Heart left ventricle (tissue), 16 donors: ENCODE results near the gene OSTC. TPM values are rescaled to one million over a fixed set of nuclear protein-coding genes. Genes with fewer than 3 reads are reported as not detected.

Source experiments
- ATAC-seq, 4 donors: fragments of 200-7000 bp; cut with Tn5 transposase; one replicate each; pipeline ENCODE4 v1.9.1; 2020 to 2022; ENCODE audit warnings: moderate library complexity in 4 of 4, mild to moderate bottlenecking in 3 of 4, moderate number of reproducible peaks in 1 of 4
- DNase-seq, 5 donors: peaks; one replicate each; pipeline ENCODE4 v3.0.0-alpha.2; 2020
- H3K27ac ChIP-seq, 12 donors: fragments of 200-600 bp; sonication (generic) in 4 of 12; one replicate each; pipeline versions ENCODE4 v1.5.0 to v1.8.0; 2016 to 2022; ENCODE audit warnings: mild to moderate bottlenecking in 2 of 12
- H3K27me3 ChIP-seq, 9 donors: fragments of 200-600 bp; sonication (generic) in 2 of 9; one replicate each; pipeline versions ENCODE4 v1.5.1 to v1.8.0; 2016 to 2022; ENCODE audit warnings: mild to moderate bottlenecking in 3 of 9
- H3K36me3 ChIP-seq, 9 donors: fragments of 200-600 bp; sonication (generic) in 2 of 9; one replicate each; pipeline versions ENCODE4 v1.5.0 to v1.8.0; 2018 to 2022; ENCODE audit warnings: mild to moderate bottlenecking in 2 of 9
- H3K4me1 ChIP-seq, 12 donors: fragments of 200-600 bp; sonication (generic) in 4 of 12; one replicate each; pipeline versions ENCODE4 v1.5.0 to v1.8.0; 2016 to 2022; ENCODE audit warnings: mild to moderate bottlenecking in 3 of 12
- H3K4me3 ChIP-seq, 12 donors: fragments of 200-600 bp; sonication (generic) in 4 of 12; one replicate each; pipeline versions ENCODE4 v1.5.0 to v1.8.0; 2017 to 2022; ENCODE audit warnings: mild to moderate bottlenecking in 9 of 12, moderate library complexity in 4 of 12
- H3K9me3 ChIP-seq, 12 donors: fragments of 200-600 bp; sonication (generic) in 4 of 12; one replicate each; pipeline versions ENCODE4 v1.5.0 to v1.8.0; 2016 to 2022; ENCODE audit warnings: mild to moderate bottlenecking in 1 of 12
- CTCF ChIP-seq, 12 donors: fragments of 200-600 bp; sonication (generic) in 4 of 12; IDR thresholded peaks; one replicate each; pipeline versions ENCODE4 v1.5.0 to v1.8.0; 2018 to 2022; ENCODE audit warnings: antibody characterized with exemption in 12 of 12, mild to moderate bottlenecking in 5 of 12
- POLR2A ChIP-seq, 2 donors: fragments of 450-650 bp; IDR thresholded peaks; one replicate each; pipeline ENCODE4 v1.6.1; 2017; ENCODE audit warnings: antibody characterized with exemption in 2 of 2, mild to moderate bottlenecking in 2 of 2, moderate library complexity in 2 of 2
- WGBS, 4 donors: extraction: QIAGEN DNeasy Blood & Tissue Kit in 2 of 4; methylation state at CpG; one replicate each; pipeline versions ENCODE4 v1.1.5 to v1.1.7; 2013 to 2018; 5-methylcytosine and 5-hydroxymethylcytosine counted together
- intact Hi-C, 10 donors: fragments of 100-400 bp; cut with DNase I; formaldehyde crosslinking; loops; one replicate each; pipeline versions ENCODE4 v1.11.1 to v1.14.2; 2022
- polyA plus RNA-seq, 2 donors: library from polyadenylated mRNA; stranded (reverse); fragments of 200-250 nt; gene quantifications; one replicate each; pipeline ENCODE4 v1.2.3, GENCODE V29; 2013
- total RNA-seq, 9 donors: library from RNA; depleted of rRNA in 2 of 9; stranded (reverse); fragments of >200 nt in 2 of 9; fragmentation: NEBNext Ultra II Directional in 3 of 9; extraction: Animal tissue kit (Norgen Biotek cat#: 25700) in 3 of 9; gene quantifications; one replicate each; pipeline versions ENCODE4 v1.1.0 to v1.2.4, GENCODE V29; 2016 to 2023
- donor health status: ischemic (EF 13 %, LVEDD 7.1; RV severe dilation, severe dysfunction).
- donor health status: healthy with polysubstance abuse.
- donor health status: DM: no; HTN: yes; CAD: no.
- donor health status: DM: no; HTN: no; CAD: no.
- donor health status: ischemic (EF 25% LVEDD 6.9; RV normal size, moderate dysfunction).
- donor health status: ischemic (EF 25% LVEDD 5.7; RV mildly dilated, moderate dysfunction).
- donor health status: healthy.
- donor health status: DM: yes; HTN: yes; CAD: no.
- donor health status: ischemic (EF 35%, LVEDD 5.7; RV mildly dilated, moderate dysfunction).
- donor health status: nonischemic (EF 11% LVEDD 7.7; RV severe dilation, severe dysfunction).
- donor health status: DM: yes; HTN: yes; CAD: no.
- donor health status: PGD.
- donor health status: ischemic (EF 29% LVEDD 5.4; RV normal size, mild dysfunction).
- donor health status: nonischemic (EF 23%, LVEDD 6.1; RV moderate dilation, normal function).

Gene OSTC
- total and polyA plus RNA-seq, 11 donors: 20.5 to 146 (median 32.4) TPM

GRCh38 chr4:108685036-108685686 is 34.8 kb downstream of the OSTC start:
- DNase-seq (no peak), ATAC-seq (no peak)
- Histone ChIP-seq H3K9me3 (no peaks in the 10 kb centered on the region), H3K4me1 (peaks cover 0 to 5% (median 0%) of the 10 kb centered on the region in 12 donors), H3K4me3 (no peak overlapping the region), H3K27me3 (no peaks in the 10 kb centered on the region), H3K27ac (no peak overlapping the region), H3K36me3 (no peaks in the 10 kb centered on the region)
- no peak for TF ChIP-seq CTCF (IDR thresholded peaks at IDR 0.05)
- no peak for TF ChIP-seq POLR2A (IDR thresholded peaks at IDR 0.05)
- intact Hi-C loops: loop anchor here in 3 of 10 donors (5.0 to 10.0 kb wide), 2 partner anchors 720 to 722 kb away; no protein-coding TSS in a partner anchor
- 82 to 93% (median 91%) methylated on average over 4 of the region's 4 CpGs for WGBS, 4 donors

GRCh38 chr4:108690738-108691137 is 40.3 kb downstream of the OSTC start:
- Histone ChIP-seq H3K27me3 (no peaks in the 10 kb centered on the region), H3K36me3 (no peaks in the 10 kb centered on the region), H3K4me1 (no peaks in the 10 kb centered on the region), H3K27ac (no peak overlapping the region), H3K9me3 (no peaks in the 10 kb centered on the region), H3K4me3 (no peak overlapping the region)
- 38 to 94% (median 71%) methylated on average over 1 of the region's 1 CpG for WGBS, 4 donors
- intact Hi-C loops: no loop called here
- DNase-seq: no peak
- no peak for TF ChIP-seq CTCF (IDR thresholded peaks at IDR 0.05)
- no peak for TF ChIP-seq POLR2A (IDR thresholded peaks at IDR 0.05)
- no peak for ATAC-seq

GRCh38 chr4:108693211-108693610 is 42.8 kb downstream of the OSTC start:
- no peaks in the 10 kb centered on the region for H3K4me1 ChIP-seq
- H3K27ac ChIP-seq: no peak overlapping the region
- H3K4me3 ChIP-seq: no peak overlapping the region
- no peak for DNase-seq
- intact Hi-C loops: no loop called here
- TF ChIP-seq POLR2A (IDR thresholded peaks at IDR 0.05) (no peak), CTCF (IDR thresholded peaks at IDR 0.05) (no peak)
- no peaks in the 10 kb centered on the region for H3K27me3 ChIP-seq
- H3K36me3 ChIP-seq: no peaks in the 10 kb centered on the region
- no peak for ATAC-seq
- no peaks in the 10 kb centered on the region for H3K9me3 ChIP-seq
- WGBS, 4 donors: 85 to 92% (median 89%) methylated on average over 3 of the region's 3 CpGs

- 86 to 91% (median 88%) methylated on average over 3 of the region's 3 CpGs for WGBS, 4 donors
- intact Hi-C loops: no loop called here
These were observed 43.4 kb downstream of the OSTC start for GRCh38 chr4:108693819-108694218.

More at GRCh38 chr4:108693819-108694218, 43.4 kb downstream of the OSTC start:
- DNase-seq: no peak
- Histone ChIP-seq H3K27me3 (no peaks in the 10 kb centered on the region), H3K36me3 (no peaks in the 10 kb centered on the region), H3K4me1 (no peaks in the 10 kb centered on the region), H3K4me3 (no peak overlapping the region), H3K27ac (no peak overlapping the region), H3K9me3 (no peaks in the 10 kb centered on the region)
- ATAC-seq: no peak
- no peak for TF ChIP-seq POLR2A (IDR thresholded peaks at IDR 0.05)
- no peak for TF ChIP-seq CTCF (IDR thresholded peaks at IDR 0.05)
